Suppressor macrophage treated with lipopolysaccharide for 1 hour (primary cell): Measurements from ENCODE around the gene ADCY2.

ENCODE experiments used
- DNase-seq, 3 donors: peaks; one replicate each; pipeline ENCODE4 v3.0.0-alpha.2; 2020 to 2022

ADCY2 gene

DNA sequence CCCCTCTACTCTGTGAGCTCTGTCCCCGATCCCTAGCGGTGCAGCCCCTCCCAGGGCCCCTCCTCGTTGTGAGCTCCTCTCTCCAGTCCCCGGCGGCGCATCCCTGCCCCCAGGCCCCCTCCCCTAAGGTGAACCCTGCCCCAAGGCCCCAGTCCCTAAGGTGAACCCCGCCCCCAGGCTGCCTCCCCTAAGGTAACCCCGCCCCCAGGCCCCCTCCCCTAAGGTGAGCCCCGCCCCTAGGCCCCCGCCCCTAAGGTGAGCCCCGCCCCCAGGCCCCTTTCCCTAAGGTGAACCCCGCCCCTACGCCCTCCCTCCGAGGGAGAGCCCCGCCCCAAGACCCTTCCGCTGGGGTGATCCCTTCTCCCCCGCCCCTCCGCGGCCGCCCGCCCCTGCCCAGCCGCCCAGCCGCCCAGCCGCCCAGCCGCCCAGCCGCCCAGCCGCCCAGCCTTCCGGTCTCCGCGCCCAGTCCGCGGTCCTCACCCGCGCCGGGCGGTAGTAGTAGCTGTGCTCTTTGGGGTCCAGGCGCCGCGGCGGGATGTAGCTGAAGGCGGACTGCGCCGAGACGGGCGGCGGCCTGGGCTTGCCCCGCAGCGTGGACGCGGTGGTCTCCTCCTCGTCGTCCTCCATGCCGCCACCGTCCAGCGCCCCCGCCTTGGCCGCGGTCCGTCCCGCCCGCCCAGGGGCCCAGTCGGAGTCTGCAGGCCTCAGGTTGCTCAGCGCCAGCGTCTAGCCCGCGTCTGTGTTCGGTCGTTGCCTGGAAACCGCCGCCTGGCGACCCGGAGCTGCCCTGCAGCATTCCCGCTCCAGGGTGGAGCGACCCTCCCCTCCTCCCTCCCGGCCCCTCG lies 454.7 kb downstream of the ADCY2 start, which contains the start of gene CFAP90:
CFAP90 (minus strand) TSS at position 739 of the 845 bp plus-strand sequence; CDS start at position 627, 112 bp downstream.
- DNase-seq = peak in 2 of 3 donors; percentile 19 to 31

DNA sequence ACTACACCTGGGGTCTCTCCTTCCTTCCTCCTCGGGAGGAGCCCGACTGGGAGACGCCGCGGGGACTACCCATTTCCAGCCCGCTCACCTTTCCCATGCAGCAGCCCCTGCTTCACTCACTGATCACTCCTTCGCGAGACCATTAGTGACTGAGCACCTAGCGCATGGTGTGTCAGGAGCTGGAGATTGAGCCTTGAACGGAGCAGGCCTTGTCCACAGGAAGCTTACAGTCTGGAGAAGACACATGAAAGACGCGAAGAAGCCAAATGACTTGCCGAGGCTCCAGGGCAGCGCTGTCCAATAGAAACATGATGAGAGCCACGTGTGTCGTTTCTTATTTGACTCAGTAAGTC lies 455.3 kb downstream of the ADCY2 start:
- DNase-seq = no peak

DNA sequence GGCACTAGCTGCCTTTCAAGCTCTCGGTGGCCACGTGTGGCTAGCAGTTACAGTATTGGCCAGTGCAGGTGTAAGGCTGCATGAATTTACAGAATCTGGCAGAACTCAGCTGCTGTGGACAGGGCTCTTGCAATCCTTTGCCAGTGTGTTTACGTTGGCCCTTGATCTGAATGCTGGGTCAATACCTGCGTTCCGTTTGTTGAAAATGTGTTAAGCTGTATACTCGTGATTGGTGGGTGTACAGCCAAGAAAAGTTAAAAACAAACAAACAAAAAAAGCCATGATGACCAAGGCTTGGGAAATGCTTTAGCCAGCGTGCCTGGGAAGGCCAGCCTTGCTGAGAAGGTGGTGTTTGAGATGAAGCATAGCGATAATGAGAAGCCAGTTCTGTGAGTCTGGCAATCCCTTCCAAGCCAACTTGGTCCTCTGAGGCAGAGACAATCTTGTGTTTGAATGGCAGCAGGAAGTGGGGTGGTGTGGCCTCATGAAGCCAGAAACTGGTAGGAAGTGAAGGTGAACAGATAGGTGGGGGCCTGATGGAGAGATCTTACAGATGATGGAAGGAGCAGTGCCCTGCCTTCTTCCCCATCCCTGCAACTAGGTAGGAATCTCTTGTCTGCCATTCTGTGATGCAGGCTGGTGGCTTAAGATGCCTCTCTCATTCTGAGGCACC lies 455.8 kb downstream of the ADCY2 start:
- DNase-seq = no peak

DNA sequence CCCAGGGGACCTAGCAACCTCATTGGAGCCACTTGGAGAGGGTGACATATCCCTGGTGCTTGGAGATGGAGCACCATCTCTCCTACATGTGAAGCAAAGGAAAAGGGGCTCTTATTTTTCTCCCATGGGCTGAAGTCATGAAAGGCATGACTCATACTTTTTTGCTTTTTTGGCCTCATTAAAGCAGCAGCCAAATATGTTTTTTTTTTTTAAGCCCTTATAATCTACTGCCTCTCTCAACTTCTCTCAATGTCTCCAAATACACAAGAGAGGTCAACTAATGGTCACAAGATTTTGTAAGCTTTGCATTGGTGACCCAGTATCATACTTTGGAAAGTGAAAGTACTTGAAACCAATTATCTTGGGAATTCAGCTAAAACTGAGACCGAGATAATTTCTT lies 456.6 kb downstream of the ADCY2 start:
- DNase-seq = peak in 1 of 3 donors; percentile 4

DNA sequence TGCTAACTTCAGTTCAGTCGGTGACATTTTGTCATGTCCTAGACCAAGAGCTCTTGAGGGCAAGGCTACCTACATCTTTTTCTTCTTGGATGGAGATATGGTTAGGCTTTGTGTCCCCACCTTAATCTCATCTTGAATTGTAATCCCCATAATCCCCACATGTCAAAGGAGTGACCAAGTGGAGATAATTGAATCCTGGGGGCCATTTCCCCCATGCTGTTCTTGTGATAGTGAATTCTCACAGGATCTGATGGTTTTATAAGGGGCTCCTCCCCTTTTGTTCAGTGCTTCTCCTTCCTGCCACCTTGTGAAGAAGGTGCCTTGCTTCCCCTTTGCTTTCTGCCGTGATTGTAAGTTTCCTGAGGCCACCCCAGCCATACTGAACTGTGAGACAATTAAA lies 457.1 kb downstream of the ADCY2 start:
- DNase-seq = no peak

DNA sequence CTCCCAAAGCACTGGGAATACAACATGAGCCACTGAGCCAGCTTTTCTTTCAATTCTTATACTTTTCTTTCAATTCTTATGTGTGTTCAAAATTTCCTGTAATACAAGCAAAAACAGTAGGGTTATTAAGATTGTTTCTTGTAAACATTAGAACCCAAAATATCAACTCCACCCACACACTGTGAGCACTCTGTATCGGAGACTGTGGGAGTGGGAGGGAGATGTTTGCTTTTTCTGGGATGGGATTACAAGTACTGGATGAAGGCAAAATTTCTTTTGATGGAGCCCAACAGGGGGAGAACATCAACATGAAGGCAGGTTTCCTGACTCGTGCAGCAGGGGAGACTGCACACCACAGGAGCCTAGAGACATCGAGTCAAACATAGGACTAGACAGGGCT lies 459.7 kb downstream of the ADCY2 start:
- no peak for DNase-seq

DNA sequence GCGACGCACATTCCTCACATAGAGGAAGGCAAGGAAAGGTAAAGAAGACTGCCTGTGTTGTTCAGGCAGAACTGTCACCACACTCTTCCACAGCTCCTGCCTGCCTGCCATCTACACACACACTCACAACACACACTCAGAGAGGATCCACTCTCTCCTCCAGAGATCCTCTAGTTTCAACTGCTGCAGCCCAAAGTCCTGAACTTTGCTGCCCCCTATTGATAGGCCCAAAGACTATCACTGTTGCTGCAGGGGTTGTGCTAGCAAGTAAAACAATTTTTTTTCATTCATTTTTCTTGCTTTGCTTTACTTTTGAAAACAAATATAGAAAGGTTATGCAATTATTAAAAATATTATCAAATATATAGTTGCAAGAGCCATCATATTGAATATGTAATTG lies 460.9 kb downstream of the ADCY2 start:
- DNase-seq = peak; percentile 33 to 53 (median 49)

DNA sequence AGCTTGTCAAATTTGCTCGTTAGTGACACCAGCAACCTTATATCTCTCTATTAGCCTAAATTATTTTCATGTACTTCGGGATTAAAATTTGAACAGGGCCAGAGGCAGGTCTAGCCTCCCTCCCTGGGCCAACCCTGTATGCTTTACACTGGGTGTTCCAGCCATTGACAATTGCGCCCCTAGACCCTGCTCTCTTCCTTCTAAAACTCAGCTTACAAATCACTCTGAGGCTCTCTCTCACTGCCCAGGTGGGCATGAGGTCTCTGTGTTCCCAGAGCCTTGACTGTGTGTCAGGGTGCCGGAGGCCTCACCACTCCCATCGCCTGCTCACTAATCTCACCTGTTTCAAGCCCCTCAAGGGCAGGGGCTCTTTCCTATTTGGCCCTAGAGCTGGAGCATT lies 461.4 kb downstream of the ADCY2 start:
- no peak for DNase-seq

DNA sequence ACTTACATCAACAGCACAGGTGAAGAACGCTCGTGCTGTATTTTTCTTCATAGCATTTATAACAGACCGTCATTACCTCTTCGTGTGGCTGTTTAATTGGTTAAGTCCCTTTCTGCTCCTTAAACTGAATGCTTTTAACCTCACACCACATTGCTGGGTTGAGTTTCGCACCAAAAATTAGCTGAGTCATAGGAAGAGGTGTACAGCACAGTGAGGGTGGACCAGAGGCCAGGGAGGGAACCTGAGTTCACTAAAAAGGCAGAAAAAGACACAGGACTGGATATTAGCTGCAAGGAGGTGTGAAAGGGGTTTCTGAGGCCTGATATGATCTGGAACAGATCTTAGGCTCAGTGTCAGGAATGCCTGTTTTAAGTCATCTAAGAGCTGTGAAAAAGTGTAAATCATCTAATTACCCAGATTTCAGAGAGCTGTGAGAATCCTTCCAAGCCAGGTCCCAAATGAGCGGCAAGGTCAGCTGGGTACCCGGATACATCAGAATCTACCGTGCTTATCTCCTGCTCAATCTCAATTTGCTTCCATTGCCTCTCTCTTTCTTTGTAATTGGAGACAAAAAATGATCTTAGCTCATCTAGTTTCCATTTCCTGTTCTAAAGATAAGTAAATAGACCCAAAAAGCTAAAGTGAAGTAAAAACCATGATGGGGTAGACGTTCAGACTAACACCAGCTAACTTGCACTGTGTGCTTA lies 462.1 kb downstream of the ADCY2 start:
- DNase-seq = no peak

DNA sequence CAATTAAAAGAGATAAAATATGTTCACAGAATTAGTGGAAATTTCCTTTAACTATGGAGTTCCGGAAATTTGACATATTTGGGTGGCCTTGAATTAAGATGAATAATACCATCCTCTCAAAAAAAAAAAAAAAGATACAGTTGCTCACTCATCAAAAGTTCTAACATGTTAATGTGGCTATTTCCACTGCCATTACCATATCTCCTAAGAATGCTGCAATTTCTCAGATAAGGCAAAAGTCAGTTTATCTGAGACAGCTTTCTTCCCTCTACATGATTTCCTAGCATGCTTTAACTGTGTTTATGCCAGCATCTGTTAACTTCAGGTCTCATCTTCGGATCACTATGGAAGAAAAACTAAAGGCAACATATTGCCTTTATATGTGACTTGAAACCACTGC lies 470.3 kb downstream of the ADCY2 start:
- no peak for DNase-seq

DNA sequence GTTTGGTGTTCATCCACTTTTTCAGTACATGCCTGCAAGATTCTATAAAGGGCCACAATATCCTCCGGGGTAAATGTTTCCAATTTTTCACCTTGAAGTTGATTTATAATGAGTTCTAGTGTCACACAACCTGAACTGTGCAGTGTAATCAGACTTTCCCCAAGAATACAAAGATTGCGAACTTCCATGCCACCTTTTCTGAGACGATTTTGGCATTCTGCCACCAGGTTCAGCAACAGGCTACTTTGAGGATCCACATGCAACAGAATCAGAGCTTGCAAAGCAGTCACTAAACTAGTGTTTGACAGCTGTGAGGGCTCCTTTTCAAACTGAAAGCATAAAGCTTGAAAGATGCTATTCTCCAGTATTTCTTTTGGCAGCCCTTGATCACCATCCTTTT lies 471.3 kb downstream of the ADCY2 start:
- no peak for DNase-seq

DNA sequence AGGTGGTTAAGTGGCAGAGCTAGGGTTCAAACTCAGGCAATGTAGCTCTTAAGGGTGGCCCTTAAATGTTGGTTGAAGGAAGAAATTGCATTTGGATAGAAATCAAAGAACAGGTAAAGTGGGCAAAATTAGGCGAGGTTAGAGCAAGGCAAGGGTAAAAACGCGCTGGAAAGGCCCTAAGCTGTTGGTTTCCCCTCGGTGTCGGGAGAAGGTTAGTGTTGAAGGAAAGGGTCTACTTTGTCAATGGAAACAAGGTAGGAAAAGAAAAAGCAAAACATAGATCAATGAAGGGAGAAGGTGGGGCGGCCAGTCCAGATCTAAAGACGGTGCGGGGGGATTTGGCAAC lies 472.5 kb downstream of the ADCY2 start:
- no peak for DNase-seq

DNA sequence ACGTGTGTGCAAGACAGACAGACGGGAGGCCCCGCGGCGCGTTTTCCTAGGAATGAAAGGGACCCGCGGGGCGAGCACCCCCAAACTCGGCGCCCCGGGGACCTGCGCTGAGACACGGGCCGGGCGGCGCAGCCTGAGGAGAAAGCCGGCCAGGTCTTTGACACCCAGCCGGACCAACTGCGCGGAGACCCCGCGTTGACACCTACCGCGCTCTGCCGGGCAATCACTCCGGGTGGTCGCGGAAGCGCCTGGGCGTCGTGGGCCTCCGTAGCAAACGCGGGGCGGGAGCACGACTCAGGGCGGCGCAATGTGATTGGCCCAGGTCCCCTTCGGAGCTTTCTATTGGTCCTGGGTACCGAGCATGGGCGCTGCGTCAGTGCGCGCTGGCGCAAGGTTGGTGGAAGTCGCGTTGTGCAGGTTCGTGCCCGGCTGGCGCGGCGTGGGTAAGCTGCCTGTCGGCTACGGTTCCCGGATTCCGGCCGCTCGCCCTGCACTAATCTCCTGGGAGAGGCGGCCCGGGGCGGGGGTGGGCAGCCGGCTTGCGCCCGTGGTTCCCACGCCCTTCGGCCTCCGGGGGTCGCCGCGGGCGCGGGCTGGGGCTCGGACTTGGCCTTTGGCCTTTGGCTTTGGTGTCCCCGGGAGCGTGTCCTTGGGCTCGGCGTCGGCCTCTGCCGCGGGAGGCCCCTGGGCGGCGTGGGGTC lies 473.0 kb downstream of the ADCY2 start, which contains the start of the genes FASTKD3 and MTRR:
FASTKD3 (minus strand) TSS at position 259 of the 701 bp plus-strand sequence. CDS start 948 bp downstream, outside the sequence.
MTRR (plus strand) TSS at position 376 of the 701 bp plus-strand sequence. CDS start 1,647 bp downstream, outside the sequence.
- peak; percentile 94 to 96 (median 96) for DNase-seq

DNA sequence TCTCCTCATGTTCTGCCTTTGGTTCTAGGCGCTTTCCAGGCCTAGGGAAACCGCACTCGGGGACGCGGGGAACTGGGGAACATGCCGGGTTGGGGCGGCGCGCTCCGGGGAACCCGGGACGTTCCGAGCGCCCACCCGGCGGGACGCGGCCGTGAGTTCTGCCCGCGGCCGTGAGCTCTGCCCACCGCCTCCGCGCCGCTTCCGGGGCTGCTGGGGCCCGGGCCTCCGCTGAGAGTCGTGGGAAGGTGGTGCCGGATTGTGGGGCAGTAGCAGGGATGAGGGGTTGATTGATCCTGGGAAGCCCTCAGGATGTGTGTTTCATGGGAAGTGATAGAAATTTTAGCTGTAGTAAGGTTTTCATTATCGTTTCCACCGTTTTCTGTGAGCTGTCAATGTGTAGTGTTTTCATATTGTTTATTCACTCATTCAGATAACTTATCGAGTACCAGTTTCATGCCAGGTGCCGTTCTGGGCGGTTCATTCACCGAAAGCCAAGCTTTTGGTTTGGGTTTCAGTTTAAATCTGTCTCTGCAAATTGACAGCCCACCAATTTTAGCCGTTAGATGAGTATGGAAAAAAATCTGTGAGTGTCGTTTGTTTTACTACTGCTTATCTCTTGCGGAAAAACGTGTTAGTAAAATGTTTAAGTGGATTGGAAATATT lies 473.7 kb downstream of the ADCY2 start:
- DNase-seq = peak; percentile 60 to 79 (median 70)

DNA sequence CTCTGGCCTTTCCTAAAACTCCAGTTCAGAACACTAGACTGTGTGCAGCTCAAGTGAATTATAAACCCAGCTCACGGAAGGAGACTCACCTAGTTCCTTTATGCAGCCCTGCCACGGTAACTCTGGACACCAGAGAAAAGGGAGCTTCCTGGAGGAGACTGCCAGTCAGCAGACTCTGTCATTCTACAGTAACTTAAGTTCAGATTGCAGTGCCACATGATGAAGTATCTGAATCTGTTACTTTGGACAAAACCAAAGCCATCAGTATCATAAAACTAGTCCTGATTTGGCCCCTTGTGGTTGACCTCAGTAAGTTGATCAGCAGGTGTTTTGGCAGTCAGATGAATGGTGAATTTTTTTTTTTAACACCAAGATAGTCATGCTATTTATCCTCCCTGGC lies 475.7 kb downstream of the ADCY2 start:
- DNase-seq = no peak

DNA sequence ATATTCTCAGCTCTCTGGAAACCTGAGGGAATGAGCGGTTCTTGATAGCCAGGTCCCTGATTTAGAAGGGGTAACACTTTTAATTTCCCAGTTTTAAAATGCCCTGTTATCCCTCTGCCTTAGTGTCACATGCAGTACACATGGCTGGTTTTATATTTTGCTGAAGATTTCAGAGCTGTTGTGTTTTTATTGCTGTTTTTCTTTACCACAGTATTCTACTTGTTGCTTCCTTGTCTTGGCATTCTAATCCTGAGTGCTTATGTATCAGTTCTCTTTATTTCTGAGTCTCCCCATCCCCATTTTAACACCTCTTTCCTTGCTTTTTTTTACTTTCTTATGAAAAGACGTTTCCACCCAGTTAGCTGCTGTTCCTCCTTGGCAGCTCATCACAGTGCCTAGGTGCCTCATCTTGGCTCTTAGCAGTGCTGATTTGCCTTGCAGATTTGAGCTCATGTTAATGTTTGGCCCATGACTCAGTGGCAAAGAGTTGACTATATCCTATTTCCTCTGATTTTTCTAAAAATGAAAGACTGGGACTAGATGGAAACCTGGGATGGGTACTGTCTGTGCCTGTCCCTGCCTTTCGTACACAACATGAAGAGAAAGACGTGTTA lies 476.7 kb downstream of the ADCY2 start:
- no peak for DNase-seq

DNA sequence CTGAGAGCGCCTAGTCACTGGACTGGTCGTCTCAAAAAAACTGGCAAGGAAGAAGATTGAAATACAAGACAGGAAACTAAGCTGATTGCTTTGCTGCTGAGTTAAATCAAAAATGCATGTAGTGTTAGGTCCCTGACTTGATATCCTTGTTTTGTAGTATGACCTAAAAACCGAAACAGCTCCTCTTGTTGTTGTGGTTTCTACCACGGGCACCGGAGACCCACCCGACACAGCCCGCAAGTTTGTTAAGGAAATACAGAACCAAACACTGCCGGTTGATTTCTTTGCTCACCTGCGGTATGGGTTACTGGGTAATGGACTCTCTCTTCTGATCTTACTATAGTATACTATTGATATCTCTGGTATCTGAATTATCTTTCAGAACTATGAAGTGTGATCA lies 477.3 kb downstream of the ADCY2 start:
- DNase-seq = no peak

DNA sequence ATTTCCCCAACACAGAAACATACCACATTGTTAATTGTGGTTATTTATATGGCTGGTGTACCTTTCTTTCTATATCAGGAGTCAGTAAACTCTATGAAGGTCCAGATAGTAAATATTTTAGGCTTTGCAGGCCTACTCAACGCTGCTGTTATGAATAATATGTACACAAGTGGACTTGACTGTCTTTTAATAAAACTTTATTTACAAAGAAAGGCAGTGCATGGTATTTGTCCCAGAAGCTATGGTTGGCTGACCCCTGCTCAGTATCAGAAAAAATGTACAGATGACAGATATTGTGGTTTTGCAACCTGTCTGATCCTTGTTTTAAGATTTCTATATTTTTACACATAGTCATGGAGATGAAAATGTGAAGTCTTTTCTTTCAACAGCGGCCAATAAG lies 478.7 kb downstream of the ADCY2 start:
- no peak for DNase-seq

DNA sequence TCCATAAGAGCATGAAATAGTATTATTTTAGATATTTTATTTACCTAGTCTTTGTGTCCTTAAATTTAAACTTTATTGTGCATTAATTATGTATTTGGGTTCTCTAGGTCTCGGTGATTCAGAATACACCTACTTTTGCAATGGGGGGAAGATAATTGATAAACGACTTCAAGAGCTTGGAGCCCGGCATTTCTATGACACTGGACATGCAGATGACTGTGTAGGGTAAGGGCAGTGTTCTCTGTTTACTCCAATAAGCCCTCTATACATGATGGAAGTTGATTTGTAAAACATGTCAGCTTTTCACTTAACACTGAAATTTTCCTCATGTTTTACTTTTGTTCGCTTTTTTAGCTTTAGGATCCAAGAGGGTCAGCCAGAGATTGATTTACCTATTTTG lies 479.2 kb downstream of the ADCY2 start:
- no peak for DNase-seq

DNA sequence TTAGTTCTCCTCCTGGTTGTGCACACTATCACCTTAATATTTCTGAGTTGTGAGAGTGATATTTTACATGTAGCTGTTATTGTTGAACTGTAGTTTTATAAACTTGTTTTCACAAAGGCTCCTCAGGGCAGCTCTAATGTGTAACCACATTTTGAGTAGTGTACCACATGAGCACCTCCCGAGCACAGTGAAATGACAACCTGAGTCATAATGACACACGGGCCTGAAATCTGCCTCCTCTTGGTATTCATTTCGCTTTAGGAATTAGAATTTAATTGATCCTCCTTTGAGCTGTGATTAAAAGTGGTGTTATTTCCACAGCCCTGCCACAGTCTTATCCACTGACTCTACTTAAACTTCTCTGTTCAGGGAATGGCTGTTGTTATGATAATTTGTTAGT lies 480.9 kb downstream of the ADCY2 start:
- DNase-seq = peak in 2 of 3 donors; percentile 27

DNA sequence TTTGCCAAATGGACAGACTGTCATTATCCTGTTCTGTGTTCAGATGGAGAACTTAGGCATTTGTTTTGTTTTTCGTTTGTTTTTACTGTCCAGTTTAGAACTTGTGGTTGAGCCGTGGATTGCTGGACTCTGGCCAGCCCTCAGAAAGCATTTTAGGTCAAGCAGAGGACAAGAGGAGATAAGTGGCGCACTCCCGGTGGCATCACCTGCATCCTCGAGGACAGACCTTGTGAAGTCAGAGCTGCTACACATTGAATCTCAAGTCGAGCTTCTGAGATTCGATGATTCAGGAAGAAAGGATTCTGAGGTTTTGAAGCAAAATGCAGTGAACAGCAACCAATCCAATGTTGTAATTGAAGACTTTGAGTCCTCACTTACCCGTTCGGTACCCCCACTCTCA lies 481.9 kb downstream of the ADCY2 start:
- DNase-seq = no peak

DNA sequence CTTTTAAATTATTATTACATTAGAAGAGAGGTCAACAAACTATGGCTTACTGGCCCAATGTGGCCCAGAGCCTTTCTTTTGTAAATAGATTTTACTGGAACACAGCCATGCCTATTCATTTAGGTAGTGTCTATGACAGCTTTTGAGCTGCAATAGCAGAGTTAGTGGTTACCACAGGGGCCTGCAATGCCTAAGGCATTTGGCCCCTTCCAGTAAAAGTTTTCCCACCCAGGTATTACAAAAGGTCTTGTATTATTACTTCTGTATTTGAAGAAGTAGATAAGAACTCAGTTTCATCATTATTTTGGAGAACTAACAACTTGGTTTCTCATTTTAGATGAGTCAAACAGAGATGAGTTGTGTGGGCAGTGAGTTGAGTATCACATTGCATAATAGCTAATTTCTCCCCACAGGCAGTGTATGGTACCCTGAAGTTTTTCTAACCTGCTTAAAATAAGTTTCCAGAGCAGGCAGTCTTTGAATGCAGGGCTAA lies 482.5 kb downstream of the ADCY2 start:
- peak; percentile 72 to 92 (median 88) for DNase-seq
